Measurements from ENCODE around the gene ERMARD.
A peak's percentile ranks its signal among the peaks of the same experiment; 100 is the strongest.

ERMARD gene

GRCh38 chr6:169723991-169724493, 27.4 kb upstream of the ERMARD start:
- H3K4me3 ChIP-seq (ENCODE audit: low read length) = peak overlapping the region; percentile 60
- no peak for TF ChIP-seq ZNF274 (IDR thresholded peaks at IDR 0.05; ENCODE audit: low read depth, low read length)

- no peak for TF ChIP-seq ZNF274 (IDR thresholded peaks at IDR 0.05; ENCODE audit: low read depth, low read length)
- H3K4me3 ChIP-seq (ENCODE audit: low read length) = peak within 1 kb of the TSS; percentile 71
Measured at GRCh38 chr6:169724494-169725124, 26.8 kb upstream of the ERMARD start, which contains the start of gene PHF10. PHF10 (minus strand) TSS chr6:169724500; CDS start chr6:169723931, 569 bp downstream.

GRCh38 chr6:169725125-169726048, 26.0 kb upstream of the ERMARD start:
- peak overlapping the region; percentile 71 for H3K4me3 ChIP-seq (ENCODE audit: low read length)
- no peak for TF ChIP-seq ZNF274 (IDR thresholded peaks at IDR 0.05; ENCODE audit: low read depth, low read length)

GRCh38 chr6:169726049-169726400, 25.4 kb upstream of the ERMARD start:
- H3K4me3 ChIP-seq (ENCODE audit: low read length) = no peak overlapping the region
- no peak for TF ChIP-seq ZNF274 (IDR thresholded peaks at IDR 0.05; ENCODE audit: low read depth, low read length)

GRCh38 chr6:169726963-169727362, 24.5 kb upstream of the ERMARD start:
- TF ChIP-seq ZNF274 (IDR thresholded peaks at IDR 0.05; ENCODE audit: low read depth, low read length) = no peak
- no peak overlapping the region for H3K4me3 ChIP-seq (ENCODE audit: low read length)

- no peak overlapping the region for H3K4me3 ChIP-seq (ENCODE audit: low read length)
- TF ChIP-seq ZNF274 (IDR thresholded peaks at IDR 0.05; ENCODE audit: low read depth, low read length) = no peak
Measured at GRCh38 chr6:169729961-169730360, 21.5 kb upstream of the ERMARD start.

- no peak for TF ChIP-seq ZNF274 (IDR thresholded peaks at IDR 0.05; ENCODE audit: low read depth, low read length)
Measured at GRCh38 chr6:169738204-169738975, 13.0 kb upstream of the ERMARD start.

GRCh38 chr6:169738976-169739529, 12.4 kb upstream of the ERMARD start:
- no peak for TF ChIP-seq ZNF274 (IDR thresholded peaks at IDR 0.05; ENCODE audit: low read depth, low read length)
- no peak overlapping the region for H3K4me3 ChIP-seq (ENCODE audit: low read length)

More at GRCh38 chr6:169738204-169738975, 13.0 kb upstream of the ERMARD start:
- H3K4me3 ChIP-seq (ENCODE audit: low read length) = no peak overlapping the region

GRCh38 chr6:169741344-169741743, 10.1 kb upstream of the ERMARD start:
- no peak overlapping the region for H3K4me3 ChIP-seq (ENCODE audit: low read length)
- no peak for TF ChIP-seq ZNF274 (IDR thresholded peaks at IDR 0.05; ENCODE audit: low read depth, low read length)

- no peak overlapping the region for H3K4me3 ChIP-seq (ENCODE audit: low read length)
- TF ChIP-seq ZNF274 (IDR thresholded peaks at IDR 0.05; ENCODE audit: low read depth, low read length) = no peak
Measured at GRCh38 chr6:169745405-169745804, 6.0 kb upstream of the ERMARD start.

- TF ChIP-seq ZNF274 (IDR thresholded peaks at IDR 0.05; ENCODE audit: low read depth, low read length) = no peak
- no peak overlapping the region for H3K4me3 ChIP-seq (ENCODE audit: low read length)
Measured at GRCh38 chr6:169746556-169746955, 4.9 kb upstream of the ERMARD start.

GRCh38 chr6:169752074-169752623, 727 bp downstream of the ERMARD start:
- no peak for TF ChIP-seq ZNF274 (IDR thresholded peaks at IDR 0.05; ENCODE audit: low read depth, low read length)
- H3K4me3 ChIP-seq (ENCODE audit: low read length) = peak overlapping the region; percentile 83

- no peak for TF ChIP-seq ZNF274 (IDR thresholded peaks at IDR 0.05; ENCODE audit: low read depth, low read length)
- H3K4me3 ChIP-seq (ENCODE audit: low read length) = no peak overlapping the region
Measured at GRCh38 chr6:169755162-169755561, 3.7 kb downstream of the ERMARD start.

Measured in GM08714 (cell line).